ENCODE measurements around the gene PRPF38B.

DNA sequence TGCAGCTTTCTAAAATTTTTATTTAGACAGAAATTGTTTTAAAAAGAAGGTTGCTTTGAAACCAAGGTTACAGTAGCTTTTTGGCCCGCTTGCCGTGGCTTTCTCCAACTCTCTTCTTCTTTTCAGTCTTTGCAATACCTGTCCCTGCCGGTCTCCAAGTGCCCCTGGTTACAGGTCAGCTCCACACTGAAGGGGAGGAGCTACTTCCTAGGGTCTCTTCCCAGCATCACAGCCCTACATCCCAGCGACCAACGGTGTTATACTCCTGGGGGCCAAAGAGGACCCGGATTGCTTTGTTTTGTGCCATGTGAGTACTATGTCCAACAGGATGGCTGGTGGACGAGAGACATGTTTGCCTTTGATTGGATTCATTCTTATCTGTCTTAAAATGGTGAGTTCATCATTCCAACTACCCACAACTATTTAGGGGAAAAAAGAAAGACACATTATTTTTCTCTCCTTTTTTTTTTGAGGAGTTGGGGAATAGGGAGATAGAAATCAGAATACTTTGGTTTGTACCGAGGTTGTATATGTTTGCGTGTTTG lies 20.6 kb downstream of the PRPF38B start, which contains the start of gene FNDC7:
- TF ChIP-seq CTCF (IDR thresholded peaks at IDR 0.05) (no peak), POLR2A (IDR thresholded peaks at IDR 0.05) (no peak)

Data from thyroid gland (tissue), 4 donors.